Measurements from ENCODE around the gene RPRD1B. TPM values are rescaled to one million over a fixed set of nuclear protein-coding genes. Genes with fewer than 3 reads are reported as not detected.

The RPRD1B gene
- total RNA-seq, 1 experiment from 2014 or later = 112 TPM

- H3K36me3 ChIP-seq (ENCODE audit: control insufficient read depth, insufficient read depth, low read length) = peaks cover 9% of the 10 kb centered on the region
- H3K9me3 Mint-ChIP-seq (ENCODE audit: unreplicated experiment) = no peaks in the 10 kb centered on the region
- H3K4me3 Mint-ChIP-seq (ENCODE audit: unreplicated experiment) = no peak overlapping the region
- H3K27me3 Mint-ChIP-seq (ENCODE audit: insufficient read depth, unreplicated experiment) = no peaks in the 10 kb centered on the region
- H3K4me1 ChIP-seq = peaks cover 47% of the 10 kb centered on the region
- H3K4me1 Mint-ChIP-seq (ENCODE audit: low read depth, unreplicated experiment) = peaks cover 39% of the 10 kb centered on the region
- no peak for TF ChIP-seq CTCF (IDR thresholded peaks at IDR 0.05; ENCODE audit: insufficient read depth in 1 of 2, low read depth in 1 of 2, low read length in 1 of 2, severe bottlenecking in 1 of 2, unreplicated experiment in 1 of 2)
- BruUV-seq (replicated peaks) = no TSS peak
- no peaks in the 10 kb centered on the region for H3K9me3 ChIP-seq
- no peak for DNase-seq
- ChIA-PET CTCF (interaction anchor here (0.8 to 1.7 kb wide), 4 partner anchors 16 to 426 kb away, joined by 3 to 5 read pairs (median 3); no protein-coding TSS in a partner anchor), POLR2A (no interaction called here)
- H3K27ac Mint-ChIP-seq (ENCODE audit: unreplicated experiment) = no peak overlapping the region
- H3K4me3 ChIP-seq (ENCODE audit: low read depth, low read length) = no peak overlapping the region
- peaks cover 34% of the 10 kb centered on the region for H3K36me3 Mint-ChIP-seq (ENCODE audit: insufficient read depth, unreplicated experiment)
- intact Hi-C loops (cut with micrococcal nuclease; ENCODE audit: unreplicated experiment) = loop anchor here (5.0 kb wide), 4 partner anchors 48 to 338 kb away; partner anchors contain the start of gene VSTM2L
- H3K27me3 ChIP-seq (replicated peaks; ENCODE audit: control insufficient read depth, insufficient read depth, low read length) = no peaks in the 10 kb centered on the region
Measured at GRCh38 chr20:37990571-37991151, 42.9 kb upstream of the RPRD1B start.

GRCh38 chr20:37991157-37991866 is 42.2 kb upstream of the RPRD1B start:
- Histone ChIP-seq H3K36me3 (ENCODE audit: control insufficient read depth, insufficient read depth, low read length) (peaks cover 12% of the 10 kb centered on the region), H3K4me3 (ENCODE audit: low read depth, low read length) (no peak overlapping the region), H3K27me3 (replicated peaks; ENCODE audit: control insufficient read depth, insufficient read depth, low read length) (no peaks in the 10 kb centered on the region), H3K4me1 (peaks cover 47% of the 10 kb centered on the region), H3K9me3 (no peaks in the 10 kb centered on the region)
- H3K27ac Mint-ChIP-seq (ENCODE audit: unreplicated experiment) = no peak overlapping the region
- peaks cover 39% of the 10 kb centered on the region for H3K4me1 Mint-ChIP-seq (ENCODE audit: low read depth, unreplicated experiment)
- no peak for DNase-seq
- H3K27me3 Mint-ChIP-seq (ENCODE audit: insufficient read depth, unreplicated experiment) = no peaks in the 10 kb centered on the region
- H3K9me3 Mint-ChIP-seq (ENCODE audit: unreplicated experiment) = no peaks in the 10 kb centered on the region
- H3K4me3 Mint-ChIP-seq (ENCODE audit: unreplicated experiment) = no peak overlapping the region
- BruUV-seq (replicated peaks) = no TSS peak
- CTCF ChIA-PET = interaction anchor here (0.8 to 1.7 kb wide), 4 partner anchors 15 to 427 kb away, joined by 3 to 5 read pairs (median 3); no protein-coding TSS in a partner anchor
- POLR2A ChIA-PET = no interaction called here
- TF ChIP-seq CTCF (IDR thresholded peaks at IDR 0.05; ENCODE audit: insufficient read depth in 1 of 2, low read depth in 1 of 2, low read length in 1 of 2, severe bottlenecking in 1 of 2, unreplicated experiment in 1 of 2) = no peak
- peaks cover 39% of the 10 kb centered on the region for H3K36me3 Mint-ChIP-seq (ENCODE audit: insufficient read depth, unreplicated experiment)
- intact Hi-C loops (cut with micrococcal nuclease; ENCODE audit: unreplicated experiment) = loop anchor here (5.0 kb wide), 4 partner anchors 49 to 339 kb away; partner anchors contain the start of gene VSTM2L

- H3K9me3 ChIP-seq = no peaks in the 10 kb centered on the region
- H3K27me3 ChIP-seq (replicated peaks; ENCODE audit: control insufficient read depth, insufficient read depth, low read length) = no peaks in the 10 kb centered on the region
- no peak for DNase-seq
- no peak overlapping the region for H3K4me3 ChIP-seq (ENCODE audit: low read depth, low read length)
- H3K27ac Mint-ChIP-seq (ENCODE audit: unreplicated experiment) = no peak overlapping the region
- H3K4me3 Mint-ChIP-seq (ENCODE audit: unreplicated experiment) = no peak overlapping the region
- H3K36me3 Mint-ChIP-seq (ENCODE audit: insufficient read depth, unreplicated experiment) = peaks cover 41% of the 10 kb centered on the region
- H3K36me3 ChIP-seq (ENCODE audit: control insufficient read depth, insufficient read depth, low read length) = peaks cover 12% of the 10 kb centered on the region
- H3K9me3 Mint-ChIP-seq (ENCODE audit: unreplicated experiment) = no peaks in the 10 kb centered on the region
- TF ChIP-seq CTCF (IDR thresholded peaks at IDR 0.05; ENCODE audit: insufficient read depth in 1 of 2, low read depth in 1 of 2, low read length in 1 of 2, severe bottlenecking in 1 of 2, unreplicated experiment in 1 of 2) = no peak
- no peaks in the 10 kb centered on the region for H3K27me3 Mint-ChIP-seq (ENCODE audit: insufficient read depth, unreplicated experiment)
- ChIA-PET CTCF (interaction anchor here (1.6 to 1.7 kb wide), 3 partner anchors 11 to 428 kb away, joined by 3 to 5 read pairs (median 5); no protein-coding TSS in a partner anchor), POLR2A (no interaction called here)
- BruUV-seq (replicated peaks) = no TSS peak
- H3K4me1 Mint-ChIP-seq (ENCODE audit: low read depth, unreplicated experiment) = peaks cover 39% of the 10 kb centered on the region
- peaks cover 41% of the 10 kb centered on the region for H3K4me1 ChIP-seq
- intact Hi-C loops (cut with micrococcal nuclease; ENCODE audit: unreplicated experiment) = loop anchor here (5.0 kb wide), 4 partner anchors 50 to 340 kb away; partner anchors contain the start of gene VSTM2L
Measured at GRCh38 chr20:37991908-37992307, 41.6 kb upstream of the RPRD1B start.
